SK-N-SH (cell line): Measurements from ENCODE around the gene RPL28.

Experiments
- ELF1 ChIP-seq: IDR thresholded peaks from 2 replicates; pipeline ENCODE4 v1.4.0; 2012
- EZH2phosphoT487 ChIP-seq: fragments of 200-600 bp; sonication (generic); IDR thresholded peaks from 2 replicates; pipeline ENCODE4 v1.6.1; 2017; ENCODE audit warnings: low read depth, mixed run types, mild to moderate bottlenecking, antibody characterized with exemption, moderate library complexity, borderline replicate concordance
- POLR2AphosphoS5 ChIP-seq: IDR thresholded peaks from 2 replicates; pipeline ENCODE4 v1.6.1; 2012; ENCODE audit warnings: low read depth, low read length
- RCOR1 ChIP-seq: fragments of 150-350 bp; IDR thresholded peaks from 2 replicates; pipeline ENCODE4 v1.6.1; 2017; ENCODE audit warnings: antibody characterized with exemption, low read length
- RXRA ChIP-seq: IDR thresholded peaks from 2 replicates; pipeline ENCODE4 v1.4.0; 2012; ENCODE audit warnings: low read depth, mild to moderate bottlenecking, borderline replicate concordance
- SIN3A ChIP-seq: IDR thresholded peaks from 2 replicates; pipeline ENCODE4 v1.6.1; 2012; ENCODE audit warnings: low read depth, mild to moderate bottlenecking, low read length, moderate library complexity, borderline replicate concordance
- YY1 ChIP-seq: IDR thresholded peaks from 2 replicates; pipeline ENCODE4 v1.4.0; 2012; ENCODE audit warnings: low read depth, mild to moderate bottlenecking
- TF ChIP-seq, protein P1 (sequence below): fragments of 200-600 bp; sonication (generic); IDR thresholded peaks from 2 replicates; pipeline ENCODE4 v1.6.1; 2017; ENCODE audit warnings: antibody characterized with exemption, mild to moderate bottlenecking, moderate library complexity
- TF ChIP-seq, protein P2 (sequence below): IDR thresholded peaks from 2 replicates; pipeline ENCODE4 v1.4.0; 2012; ENCODE audit warnings: low read depth

DNA sequence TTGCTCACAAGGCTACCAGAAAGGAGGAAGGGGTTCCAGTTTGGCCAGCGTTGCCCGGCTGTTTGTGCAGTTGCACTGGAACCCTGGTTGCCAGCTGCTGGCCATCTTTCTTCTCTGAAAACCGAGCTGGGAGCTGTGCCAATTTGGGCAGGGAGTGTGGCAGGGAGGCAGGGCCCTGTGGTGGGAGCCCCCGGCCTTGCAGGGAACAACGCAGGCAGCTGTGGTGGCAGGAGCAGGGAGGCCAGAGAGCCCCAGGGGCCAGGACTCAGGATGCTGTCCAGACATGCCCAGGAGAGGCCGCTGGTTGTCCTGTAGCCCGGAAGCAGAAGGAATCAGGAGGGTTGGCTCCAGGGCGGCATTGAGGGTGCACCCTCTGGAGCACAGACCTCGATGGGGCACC, 41.3 kb upstream of the RPL28 start:
- TF ChIP-seq, protein P1, sequence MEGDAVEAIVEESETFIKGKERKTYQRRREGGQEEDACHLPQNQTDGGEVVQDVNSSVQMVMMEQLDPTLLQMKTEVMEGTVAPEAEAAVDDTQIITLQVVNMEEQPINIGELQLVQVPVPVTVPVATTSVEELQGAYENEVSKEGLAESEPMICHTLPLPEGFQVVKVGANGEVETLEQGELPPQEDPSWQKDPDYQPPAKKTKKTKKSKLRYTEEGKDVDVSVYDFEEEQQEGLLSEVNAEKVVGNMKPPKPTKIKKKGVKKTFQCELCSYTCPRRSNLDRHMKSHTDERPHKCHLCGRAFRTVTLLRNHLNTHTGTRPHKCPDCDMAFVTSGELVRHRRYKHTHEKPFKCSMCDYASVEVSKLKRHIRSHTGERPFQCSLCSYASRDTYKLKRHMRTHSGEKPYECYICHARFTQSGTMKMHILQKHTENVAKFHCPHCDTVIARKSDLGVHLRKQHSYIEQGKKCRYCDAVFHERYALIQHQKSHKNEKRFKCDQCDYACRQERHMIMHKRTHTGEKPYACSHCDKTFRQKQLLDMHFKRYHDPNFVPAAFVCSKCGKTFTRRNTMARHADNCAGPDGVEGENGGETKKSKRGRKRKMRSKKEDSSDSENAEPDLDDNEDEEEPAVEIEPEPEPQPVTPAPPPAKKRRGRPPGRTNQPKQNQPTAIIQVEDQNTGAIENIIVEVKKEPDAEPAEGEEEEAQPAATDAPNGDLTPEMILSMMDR = 0 out of 2 replicates have a peak, but pooled peaks have one; percentile 10
- TF ChIP-seq RCOR1 (no peak), RXRA (no peak), SIN3A (no peak), YY1 (no peak), ELF1 (no peak), EZH2phosphoT487 (no peak), POLR2AphosphoS5 (no peak)
- TF ChIP-seq, protein P2, sequence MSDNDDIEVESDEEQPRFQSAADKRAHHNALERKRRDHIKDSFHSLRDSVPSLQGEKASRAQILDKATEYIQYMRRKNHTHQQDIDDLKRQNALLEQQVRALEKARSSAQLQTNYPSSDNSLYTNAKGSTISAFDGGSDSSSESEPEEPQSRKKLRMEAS = no peak
